K562 (cell line): ENCODE results near the gene BIVM.

Experiments used
- CBX2 ChIP-seq: fragments of 200-600 bp; sonication (generic); IDR thresholded peaks from one replicate; pipeline ENCODE4 v1.6.1; 2012; ENCODE audit warnings: mild to moderate bottlenecking, low read length, inconsistent platforms; ENCODE audit not compliant: insufficient read depth, poor library complexity, severe bottlenecking
- E2F1 ChIP-seq: sonication (generic); formaldehyde crosslinking; IDR thresholded peaks from 2 replicates; pipeline ENCODE4 v1.8.1; 2023; ENCODE audit warnings: mild to moderate bottlenecking, missing genetic modification reagents, moderate library complexity
- NFIC ChIP-seq: fragments of 450-650 bp; IDR thresholded peaks from 2 replicates; pipeline ENCODE4 v1.6.1; 2017; ENCODE audit warnings: mild to moderate bottlenecking, inconsistent platforms
- PHF21A ChIP-seq: fragments of 450-650 bp; IDR thresholded peaks from 2 replicates; pipeline ENCODE4 v1.6.1; 2017; ENCODE audit warnings: low read depth, borderline replicate concordance
- PHF8 ChIP-seq: fragments of 200-600 bp; sonication (generic); IDR thresholded peaks from 2 replicates; pipeline ENCODE4 v1.6.1; 2012; ENCODE audit warnings: mixed run types, mild to moderate bottlenecking, inconsistent platforms, low read length, moderate library complexity, borderline replicate concordance

GRCh38 chr13:102868366-102868936, 69.5 kb downstream of the BIVM start:
- TF ChIP-seq E2F1: no peak
- no peak for TF ChIP-seq CBX2
- TF ChIP-seq PHF8: no peak
- TF ChIP-seq PHF21A: no peak
- TF ChIP-seq NFIC: no peak
